GM18870 (cell line): ENCODE results near the gene MARCHF10.

Source experiments
- ATAC-seq: cut with Tn5 transposase; IDR thresholded peaks from one replicate; pipeline ENCODE4 v1.9.1; 2021; ENCODE audit warnings: moderate library complexity; ENCODE audit not compliant: unreplicated experiment

Gene MARCHF10

DNA sequence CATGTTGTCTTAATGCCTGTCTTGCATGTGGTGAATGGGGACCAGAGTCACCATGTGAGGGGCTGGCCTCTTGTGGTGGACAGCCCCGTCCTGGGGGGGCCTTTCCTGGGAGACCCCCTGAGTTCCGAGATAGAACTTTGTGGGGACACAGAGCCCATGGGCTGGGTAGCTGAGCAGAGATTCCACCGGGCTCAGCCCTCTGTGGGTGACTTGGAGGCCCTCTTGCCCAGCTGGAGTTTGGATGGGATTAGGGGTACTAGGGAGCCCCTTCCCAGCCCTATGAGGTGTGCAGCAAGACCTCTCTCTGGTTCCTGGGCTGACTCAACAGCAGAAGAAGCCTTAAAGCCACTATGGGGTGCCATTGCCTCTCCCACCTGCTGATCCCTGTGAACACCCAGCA lies 142.5 kb downstream of the MARCHF10 start:
- ATAC-seq, result no peak

DNA sequence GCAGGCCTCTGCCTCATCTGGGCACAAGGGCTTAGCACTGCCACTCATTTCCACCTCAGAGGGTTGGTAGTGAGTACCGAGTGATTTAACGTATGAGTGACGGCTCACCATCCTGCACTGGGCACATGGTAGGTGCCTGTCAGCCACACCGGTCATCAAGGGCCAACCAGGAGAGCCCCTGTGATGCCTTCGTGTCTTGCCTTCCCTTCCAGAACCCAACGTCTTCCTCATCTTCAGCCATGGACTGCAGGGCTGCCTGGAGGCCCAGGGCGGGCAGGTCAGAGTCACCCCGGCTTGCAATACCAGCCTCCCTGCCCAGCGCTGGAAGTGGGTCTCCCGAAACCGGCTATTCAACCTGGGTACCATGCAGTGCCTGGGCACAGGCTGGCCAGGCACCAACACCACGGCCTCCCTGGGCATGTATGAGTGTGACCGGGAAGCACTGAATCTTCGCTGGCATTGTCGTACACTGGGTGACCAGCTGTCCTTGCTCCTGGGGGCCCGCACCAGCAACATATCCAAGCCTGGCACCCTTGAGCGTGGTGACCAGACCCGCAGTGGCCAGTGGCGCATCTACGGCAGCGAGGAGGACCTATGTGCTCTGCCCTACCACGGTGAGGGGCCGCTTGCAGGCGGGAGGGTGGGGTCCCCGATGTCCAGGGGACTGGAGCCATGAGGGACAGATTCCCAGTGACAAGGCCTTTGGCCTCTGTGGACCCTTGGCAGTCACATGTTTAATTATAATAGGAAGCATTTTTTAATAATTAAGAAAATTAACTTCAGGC lies 143.6 kb downstream of the MARCHF10 start:
- no peak for ATAC-seq

DNA sequence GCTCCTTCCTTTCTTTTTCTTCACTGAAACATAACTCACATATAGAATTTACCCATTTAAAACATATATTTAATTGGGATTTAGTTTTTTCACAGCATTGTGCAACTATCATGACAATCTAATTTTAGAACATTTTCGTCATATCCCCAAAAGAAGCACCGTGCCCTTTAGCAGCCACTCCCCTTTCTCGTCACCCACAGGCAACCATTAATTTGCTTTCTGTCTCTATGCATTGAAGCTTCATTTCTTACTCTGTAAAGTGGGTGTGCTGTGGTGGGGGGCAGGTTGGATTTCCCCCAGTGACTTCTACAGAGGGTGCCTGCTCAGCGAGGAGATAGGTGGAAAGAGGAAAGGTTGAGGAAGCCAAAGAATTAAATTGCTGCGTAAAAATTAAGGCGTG lies 144.8 kb downstream of the MARCHF10 start:
- no peak for ATAC-seq

DNA sequence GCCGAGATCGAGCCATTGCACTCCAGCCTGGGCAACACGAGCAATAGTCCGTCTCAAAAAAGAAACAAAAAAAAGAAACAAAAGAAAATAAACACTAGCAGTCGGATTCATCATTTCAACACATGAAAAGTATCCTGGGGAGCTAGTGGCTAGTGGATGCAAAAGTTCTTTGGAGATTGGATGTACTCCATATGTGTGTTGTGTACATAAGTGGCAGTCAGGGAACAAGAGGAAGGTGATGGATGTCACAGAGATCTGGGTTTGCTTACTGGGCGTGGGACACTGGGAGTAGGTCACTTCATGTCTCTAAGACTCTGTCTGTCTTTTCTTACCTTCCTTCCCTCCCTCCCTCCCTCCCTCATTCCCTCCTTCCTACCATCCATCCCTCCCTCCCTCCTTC lies 145.3 kb downstream of the MARCHF10 start:
- no peak for ATAC-seq

DNA sequence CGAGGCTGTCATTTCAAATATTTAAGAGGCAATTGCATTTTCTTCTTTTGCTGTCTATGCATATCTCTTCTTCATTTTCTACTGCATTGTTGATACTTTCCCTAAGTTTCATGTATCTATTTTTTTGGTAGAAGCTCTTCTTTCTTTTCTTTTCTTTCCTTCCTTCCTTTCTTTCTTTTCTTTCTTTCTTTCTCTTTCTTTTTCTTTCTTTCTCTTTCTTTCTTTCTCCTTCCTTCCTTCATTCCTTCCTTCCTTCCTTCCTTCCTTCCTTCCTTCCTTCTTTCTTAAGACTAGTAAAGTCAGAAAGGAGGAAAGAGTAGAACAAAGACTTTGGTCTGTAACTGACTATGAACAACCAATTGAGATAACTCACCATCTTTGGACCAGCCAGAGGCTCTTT lies 146.8 kb downstream of the MARCHF10 start:
- no peak for ATAC-seq

DNA sequence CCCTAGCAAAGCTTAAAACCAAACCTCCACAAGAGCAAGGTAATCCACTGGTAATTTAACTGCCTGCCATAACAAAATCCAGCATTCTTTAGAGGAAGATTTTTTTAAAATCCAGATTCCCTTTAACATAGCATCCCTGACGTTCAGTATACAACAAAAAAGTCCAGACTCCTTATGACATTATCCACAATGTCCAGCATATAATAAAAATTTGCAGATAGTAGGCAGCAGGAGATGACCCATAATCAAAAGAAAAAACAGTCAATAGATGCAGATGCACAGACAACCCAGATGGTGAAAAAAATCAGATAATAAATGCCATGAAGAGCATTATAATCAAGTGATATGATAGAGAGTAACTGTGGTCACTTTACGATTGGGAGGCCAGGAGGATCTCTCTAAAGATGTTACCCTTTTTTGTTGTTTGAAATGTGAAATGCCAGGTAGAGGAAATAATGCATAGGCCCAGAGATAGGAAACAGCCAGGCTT lies 147.4 kb downstream of the MARCHF10 start:
- ATAC-seq, result no peak

DNA sequence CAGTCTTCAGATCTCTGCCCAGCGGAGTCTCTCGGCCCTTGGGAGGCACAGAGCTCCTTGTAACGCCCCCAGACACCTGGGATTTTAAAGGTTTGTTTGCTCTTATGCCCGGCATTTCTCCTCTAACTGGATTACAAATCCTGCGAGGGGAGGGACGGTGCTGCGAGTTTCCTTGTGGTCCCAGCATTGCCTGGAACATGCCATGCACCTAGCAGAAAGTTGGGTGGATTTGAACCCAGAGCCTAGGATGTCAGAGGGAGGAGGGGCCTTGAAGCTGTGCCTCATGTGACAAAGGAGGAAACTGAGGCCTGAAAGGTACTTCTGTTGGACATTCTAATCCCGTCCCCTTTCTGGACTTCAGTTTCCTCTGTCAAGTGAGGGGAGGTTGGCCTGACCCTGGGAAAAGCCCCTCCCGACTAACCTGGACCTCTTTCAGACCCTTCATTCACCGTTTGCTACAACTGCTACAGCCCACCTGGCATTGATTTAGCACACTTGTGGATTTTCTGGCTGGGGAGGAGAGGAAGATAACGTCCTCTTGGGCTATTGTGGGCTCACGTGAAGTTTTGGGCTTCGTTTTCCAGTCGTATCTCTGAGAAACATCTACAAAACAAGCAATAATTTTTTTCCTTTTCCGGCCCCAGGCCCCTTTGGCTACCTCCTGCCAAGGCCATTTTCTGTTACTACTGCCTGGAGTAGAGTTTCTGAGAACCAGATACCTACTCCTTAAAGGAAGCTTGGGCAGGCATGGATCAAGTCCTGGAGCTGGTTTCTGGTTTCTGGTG lies 149.8 kb downstream of the MARCHF10 start:
- ATAC-seq, result no peak

DNA sequence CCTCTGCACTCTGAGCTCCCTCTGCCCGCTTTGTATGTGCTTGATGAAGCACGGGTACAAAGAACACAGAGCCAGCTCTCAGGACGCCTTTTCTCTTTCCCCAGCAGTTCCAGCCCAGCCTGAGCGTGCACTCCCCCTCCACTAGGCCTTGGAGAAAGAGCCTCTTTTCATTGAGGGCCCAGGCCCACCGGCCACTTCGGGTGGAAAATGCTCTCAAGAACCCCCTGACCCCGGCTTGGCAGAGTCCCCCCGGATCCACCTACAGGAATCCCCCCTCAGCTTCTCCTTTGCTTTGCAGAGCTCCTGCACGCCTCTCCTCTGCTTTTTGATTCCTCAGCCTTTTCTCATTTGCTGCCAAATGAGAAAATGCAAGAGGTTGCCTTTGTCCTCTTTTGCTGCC lies 150.4 kb downstream of the MARCHF10 start:
- no peak for ATAC-seq

DNA sequence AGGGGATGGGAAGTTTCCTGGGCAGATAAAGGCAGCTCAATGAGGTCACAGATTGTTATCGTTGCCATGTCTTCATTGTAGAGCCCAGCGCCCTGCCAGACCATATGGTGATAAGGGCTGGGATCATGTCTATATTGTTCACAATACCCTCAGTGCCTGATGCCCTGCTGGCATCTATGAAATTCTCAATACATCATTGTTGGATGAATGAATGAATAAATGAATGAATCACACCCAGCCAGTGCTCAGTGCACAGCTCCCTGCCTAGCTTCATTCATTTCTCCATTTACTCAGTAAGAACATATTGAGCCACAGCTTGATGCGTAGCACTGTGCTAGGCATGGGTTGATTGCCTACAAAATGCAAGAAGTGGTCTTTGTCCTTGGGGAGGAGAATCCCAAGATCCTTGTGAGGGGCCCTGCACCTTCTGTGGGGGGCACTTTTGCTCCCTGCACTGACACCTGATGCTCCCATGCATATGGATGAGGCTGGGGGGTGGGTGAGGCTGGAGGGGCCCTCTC lies 150.9 kb downstream of the MARCHF10 start:
- no peak for ATAC-seq

DNA sequence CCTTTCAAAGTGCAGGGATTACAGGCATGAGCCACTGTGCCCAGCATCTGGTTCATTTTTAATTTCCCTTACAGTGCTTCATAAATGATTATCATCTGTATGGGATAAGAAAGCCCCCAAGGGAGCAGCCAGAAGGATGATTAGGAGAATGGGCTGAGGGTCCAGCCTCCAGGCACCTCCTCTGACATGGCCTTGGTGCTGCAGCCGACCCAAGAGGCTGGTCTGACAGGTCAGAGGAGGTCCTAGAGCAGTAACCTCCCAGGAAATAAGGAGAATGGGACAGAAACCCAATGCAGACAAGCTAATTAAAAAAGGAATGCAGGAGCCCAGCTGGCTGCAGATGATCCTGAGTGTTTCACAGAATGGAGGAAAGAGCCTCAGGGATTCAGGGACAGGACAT lies 151.7 kb downstream of the MARCHF10 start:
- ATAC-seq, result no peak

DNA sequence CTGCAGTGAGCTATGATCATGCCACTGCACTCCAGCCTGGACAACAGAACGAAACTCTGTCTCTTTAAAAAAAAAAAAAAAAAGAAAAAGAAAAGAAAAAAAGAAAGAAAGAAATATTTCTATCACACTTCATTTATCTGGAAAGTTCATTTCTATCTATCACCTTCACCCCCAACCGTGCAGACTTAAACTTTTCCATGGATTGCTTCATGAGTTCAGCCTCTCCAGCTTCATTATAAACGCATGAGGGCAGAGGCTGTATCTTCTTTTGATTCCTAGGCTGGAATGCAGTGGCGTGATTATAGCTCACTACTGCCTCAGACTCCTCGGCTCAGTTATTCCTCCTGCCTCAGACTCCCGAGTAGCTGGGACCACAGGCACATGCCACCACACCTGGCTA lies 152.5 kb downstream of the MARCHF10 start:
- no peak for ATAC-seq

DNA sequence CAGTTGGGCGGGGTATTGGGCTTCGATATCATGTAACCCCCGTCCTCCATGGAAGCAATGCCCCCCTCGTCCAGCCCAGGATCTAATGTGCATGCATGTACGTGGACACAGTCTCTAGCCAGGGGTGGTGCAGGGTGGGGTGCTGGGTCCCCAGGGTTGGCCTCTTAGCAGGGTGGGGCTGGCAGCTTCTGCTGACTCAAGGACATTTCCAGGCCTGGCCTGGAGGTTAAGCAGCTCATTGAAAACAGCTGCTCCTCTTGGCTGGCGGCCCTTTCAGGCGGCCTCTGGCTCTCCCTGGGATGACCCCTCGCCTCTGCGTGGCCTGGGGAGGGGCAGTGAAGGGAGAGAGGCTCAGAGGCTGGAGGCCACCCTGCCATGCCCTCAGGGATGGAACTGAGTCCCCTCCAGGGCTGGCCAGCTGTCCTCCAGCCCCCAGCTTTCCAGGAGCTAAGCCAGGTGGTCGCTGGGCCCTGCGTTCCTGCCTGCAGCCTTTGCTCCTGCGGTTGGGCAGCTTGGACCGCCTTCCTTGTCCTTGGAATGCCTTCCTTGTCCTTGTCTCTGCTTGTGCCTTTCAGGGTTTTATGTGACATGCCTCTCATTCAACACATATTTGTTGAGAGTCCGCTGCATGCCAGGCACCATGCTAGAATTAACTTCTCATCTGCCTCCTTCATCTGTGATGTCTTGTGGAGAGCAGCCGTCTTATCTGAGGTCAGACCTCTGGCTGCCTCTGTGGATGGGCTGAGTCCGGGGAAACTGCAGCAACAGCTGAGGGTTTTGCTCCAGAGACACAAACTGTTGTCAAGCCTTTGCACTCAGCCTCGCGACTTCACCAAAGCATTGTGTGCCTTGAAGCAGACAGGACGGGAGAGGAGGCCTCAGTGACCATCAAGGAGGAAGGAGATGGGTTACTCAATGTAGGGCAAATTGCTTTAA lies 154.0 kb downstream of the MARCHF10 start:
- no peak for ATAC-seq

DNA sequence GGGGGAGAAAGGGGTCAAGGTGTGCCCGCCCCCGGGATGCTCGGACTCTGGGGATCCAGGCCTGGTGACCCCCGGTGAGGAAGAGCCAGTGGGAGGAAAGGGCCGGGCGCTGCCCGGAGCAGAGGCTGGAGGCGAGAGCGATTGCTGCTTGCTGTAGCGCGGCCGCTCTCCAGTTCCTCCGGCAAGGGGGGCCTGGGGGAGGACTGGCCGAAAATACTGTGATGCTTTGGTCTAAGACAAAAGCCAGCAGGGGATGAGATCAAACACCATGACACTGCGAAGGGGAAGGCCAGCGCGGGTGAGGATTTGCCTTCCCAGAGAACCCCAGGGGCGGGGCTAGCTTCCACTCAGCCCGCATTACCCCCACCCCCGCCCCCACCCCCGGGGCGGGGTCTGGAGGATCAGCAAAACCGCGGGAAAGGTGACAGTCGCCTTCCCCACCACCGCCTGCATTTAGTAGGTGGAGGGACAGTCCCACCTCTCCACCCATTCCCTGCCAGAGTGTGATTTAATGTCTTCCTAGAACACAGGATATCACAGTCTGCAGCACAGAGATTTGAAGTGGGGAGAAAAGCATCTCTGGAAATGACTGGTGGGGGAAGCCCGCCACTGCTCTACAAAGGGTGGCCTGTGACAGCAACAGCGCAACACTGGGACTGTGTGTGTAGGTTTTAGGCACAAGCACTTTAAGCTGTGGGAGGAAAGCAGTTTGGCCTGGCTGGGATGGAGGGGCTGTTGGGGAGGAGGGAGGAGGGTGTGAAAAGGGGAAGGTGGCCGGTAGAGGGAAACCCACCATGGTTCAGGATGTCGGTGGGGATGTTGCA lies 154.9 kb downstream of the MARCHF10 start:
- peak; percentile 84 for ATAC-seq

DNA sequence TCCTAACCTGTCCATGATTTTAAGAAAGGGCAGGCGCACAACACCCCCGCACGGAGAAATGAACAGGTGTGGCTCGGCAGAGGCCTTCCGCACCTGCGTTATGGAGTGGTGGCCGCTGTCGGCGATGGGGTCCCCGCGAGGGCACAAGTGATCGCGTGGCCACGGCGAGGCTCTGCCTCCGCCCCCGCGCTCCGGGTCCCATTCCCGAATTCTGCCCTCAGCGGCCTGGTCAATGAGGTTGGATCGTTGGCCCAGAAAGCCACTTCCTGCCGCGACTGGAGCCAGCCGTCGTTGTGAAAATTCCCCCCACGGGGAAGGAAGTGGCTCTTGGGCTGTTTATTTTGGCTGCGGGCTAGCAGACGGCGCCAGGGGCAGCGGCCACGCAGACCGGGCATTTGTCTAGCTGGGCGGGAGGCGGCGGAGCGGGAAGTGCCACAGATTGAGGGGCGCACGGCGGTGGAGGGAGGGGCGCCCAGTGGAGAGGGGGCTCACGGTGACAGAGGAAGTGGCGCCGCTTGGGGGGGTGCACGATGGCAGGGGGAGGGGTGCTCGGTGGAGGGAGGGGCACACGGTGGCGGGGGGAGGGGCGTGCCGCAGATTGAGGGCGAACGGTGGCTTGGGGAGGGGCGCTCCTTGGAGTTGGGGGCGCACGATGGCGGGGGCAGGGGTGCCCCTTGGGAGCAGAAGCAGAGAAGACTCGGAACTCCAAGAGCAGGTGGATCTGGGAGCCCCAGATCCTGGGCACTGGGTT lies 155.7 kb downstream of the MARCHF10 start:
- ATAC-seq, result no peak
